GM12872 (cell line): ENCODE data around the gene GH1.

ENCODE experiments used
- TF ChIP-seq, protein P1 (sequence below): IDR thresholded peaks from 3 replicates; pipeline ENCODE4 v1.5.1; 2011; ENCODE audit warnings: low read depth, mild to moderate bottlenecking, low read length, moderate library complexity; ENCODE audit not compliant: insufficient read depth

GH1 gene

DNA sequence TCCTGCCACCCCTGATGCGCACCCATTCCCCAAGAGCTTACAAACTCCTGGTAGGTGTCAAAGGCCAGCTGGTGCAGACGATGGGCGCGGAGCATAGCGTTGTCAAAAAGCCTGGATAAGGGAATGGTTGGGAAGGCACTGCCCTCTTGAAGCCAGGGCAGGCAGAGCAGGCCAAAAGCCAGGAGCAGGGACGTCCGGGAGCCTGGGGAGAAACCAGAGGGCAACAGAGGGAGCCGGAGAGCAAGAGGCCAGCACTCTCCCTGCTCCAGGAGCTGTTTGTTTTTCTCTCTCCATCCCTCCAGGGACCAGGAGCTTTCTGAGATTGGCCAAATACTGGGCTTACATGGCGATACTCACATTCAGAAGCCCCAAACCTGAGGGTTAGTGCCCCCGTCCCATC is 334 bp downstream of the GH1 start:
- TF ChIP-seq, protein P1, sequence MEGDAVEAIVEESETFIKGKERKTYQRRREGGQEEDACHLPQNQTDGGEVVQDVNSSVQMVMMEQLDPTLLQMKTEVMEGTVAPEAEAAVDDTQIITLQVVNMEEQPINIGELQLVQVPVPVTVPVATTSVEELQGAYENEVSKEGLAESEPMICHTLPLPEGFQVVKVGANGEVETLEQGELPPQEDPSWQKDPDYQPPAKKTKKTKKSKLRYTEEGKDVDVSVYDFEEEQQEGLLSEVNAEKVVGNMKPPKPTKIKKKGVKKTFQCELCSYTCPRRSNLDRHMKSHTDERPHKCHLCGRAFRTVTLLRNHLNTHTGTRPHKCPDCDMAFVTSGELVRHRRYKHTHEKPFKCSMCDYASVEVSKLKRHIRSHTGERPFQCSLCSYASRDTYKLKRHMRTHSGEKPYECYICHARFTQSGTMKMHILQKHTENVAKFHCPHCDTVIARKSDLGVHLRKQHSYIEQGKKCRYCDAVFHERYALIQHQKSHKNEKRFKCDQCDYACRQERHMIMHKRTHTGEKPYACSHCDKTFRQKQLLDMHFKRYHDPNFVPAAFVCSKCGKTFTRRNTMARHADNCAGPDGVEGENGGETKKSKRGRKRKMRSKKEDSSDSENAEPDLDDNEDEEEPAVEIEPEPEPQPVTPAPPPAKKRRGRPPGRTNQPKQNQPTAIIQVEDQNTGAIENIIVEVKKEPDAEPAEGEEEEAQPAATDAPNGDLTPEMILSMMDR: no peak

DNA sequence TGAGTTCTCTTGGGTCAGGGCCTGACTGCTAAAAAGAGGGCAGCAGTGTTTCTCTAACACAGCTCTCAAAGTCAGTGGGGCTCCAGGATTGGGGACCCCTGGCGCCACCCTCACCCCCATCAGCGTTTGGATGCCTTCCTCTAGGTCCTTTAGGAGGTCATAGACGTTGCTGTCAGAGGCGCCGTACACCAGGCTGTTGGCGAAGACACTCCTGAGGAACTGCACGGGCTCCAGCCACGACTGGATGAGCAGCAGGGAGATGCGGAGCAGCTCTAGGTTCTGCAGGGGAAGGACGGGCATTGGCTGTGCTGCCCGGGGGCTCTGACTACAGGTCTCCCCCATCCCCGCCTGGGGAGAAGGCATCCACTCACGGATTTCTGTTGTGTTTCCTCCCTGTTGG is 993 bp downstream of the GH1 start:
- TF ChIP-seq, protein P1: no peak

DNA sequence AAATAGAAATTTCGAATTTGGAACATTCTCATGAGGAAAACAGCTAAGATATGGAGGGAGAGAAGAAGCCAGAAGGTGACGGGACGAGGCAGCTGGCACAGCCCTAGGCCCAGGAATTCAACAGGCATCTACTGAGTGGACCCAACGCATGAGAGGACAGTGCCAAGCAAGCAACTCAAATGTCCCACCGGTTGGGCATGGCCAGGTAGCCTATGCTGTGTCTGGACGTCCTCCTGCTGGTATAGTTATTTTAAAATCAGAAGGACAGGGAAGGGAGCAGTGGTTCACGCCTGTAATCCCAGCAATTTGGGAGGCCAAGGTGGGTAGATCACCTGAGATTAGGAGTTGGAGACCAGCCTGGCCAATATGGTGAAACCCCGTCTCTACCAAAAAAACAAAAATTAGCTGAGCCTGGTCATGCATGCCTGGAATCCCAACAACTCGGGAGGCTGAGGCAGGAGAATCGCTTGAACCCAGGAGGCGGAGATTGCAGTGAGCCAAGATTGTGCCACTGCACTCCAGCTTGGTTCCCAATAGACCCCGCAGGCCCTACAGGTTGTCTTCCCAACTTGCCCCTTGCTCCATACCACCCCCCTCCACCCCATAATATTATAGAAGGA is 2.0 kb downstream of the GH1 start:
- TF ChIP-seq, protein P1: no peak

DNA sequence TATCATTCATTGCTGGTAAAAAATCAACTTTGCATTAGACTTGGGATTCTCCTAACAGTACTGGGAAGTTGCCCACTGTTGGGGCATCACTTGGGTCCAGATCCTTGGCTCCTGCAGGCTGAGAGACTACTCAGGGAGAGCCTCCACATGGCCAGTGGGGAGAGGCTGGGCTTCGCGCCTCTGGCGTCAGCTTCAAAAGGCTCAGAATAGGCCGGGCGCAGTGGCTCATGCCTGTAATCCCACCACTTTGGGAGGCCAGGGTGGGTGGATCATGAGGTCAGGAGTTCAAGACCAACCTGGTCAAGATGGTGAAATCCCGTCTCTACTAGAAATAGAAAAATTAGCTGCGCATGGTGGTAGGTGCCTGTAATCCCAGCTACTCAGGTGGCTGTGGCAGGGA is 4.2 kb downstream of the GH1 start:
- TF ChIP-seq, protein P1: no peak

DNA sequence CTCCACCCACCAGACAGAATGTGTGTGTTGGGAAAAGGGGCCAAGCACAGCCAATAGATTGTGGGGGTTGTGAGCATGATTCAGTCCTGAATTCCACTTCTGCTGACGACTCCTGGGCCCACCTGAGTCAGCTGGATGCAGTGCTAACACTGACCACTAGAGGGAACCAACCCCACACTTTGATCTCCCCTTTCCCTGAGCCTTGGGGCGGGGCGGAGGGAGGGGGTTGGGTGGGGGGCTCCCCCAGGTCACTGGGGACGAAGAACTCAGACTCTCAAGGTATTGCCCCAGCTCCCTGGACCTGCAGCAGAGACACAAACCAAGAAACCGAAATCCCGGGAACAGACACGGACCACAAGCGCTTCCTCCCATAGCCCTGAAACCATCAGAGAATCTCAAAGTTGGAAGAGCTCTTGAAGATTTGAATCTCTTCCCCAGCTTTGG is 7.0 kb downstream of the GH1 start:
- TF ChIP-seq, protein P1: peak; percentile 82

DNA sequence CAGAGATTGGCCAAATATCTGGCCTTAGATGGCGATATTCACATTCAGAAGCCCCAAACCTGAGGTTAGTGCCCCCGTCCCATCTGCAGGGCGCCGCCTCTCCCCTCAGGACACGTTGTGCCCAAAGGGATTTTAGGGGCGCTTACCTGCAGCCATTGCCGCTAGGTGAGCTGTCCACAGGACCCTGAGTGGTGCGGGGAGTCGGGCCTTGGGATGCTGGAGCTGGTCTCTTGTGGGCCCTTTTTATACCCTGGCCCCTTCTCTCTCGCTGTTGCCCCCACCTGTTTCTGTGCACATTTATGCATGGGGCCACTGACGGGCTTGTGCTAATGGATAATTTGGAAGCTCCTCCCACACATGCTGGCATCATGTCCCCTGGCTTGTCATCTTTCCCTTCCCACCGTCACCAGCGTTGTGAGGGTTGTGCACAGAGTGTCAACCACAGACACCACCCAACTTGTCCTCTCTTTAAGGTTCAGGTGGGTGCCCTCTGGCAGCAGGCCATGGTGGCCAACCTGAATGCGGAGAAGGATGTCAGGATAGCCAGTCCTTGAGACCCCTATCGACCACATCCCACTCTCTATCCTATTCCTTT is 7.5 kb downstream of the GH1 start, which contains the start of gene CSHL1:
Gene CSHL1 (minus strand): TSS at position 218 of the 595 bp plus-strand sequence. CDS start 62 bp downstream, at position 156.
- TF ChIP-seq, protein P1: no peak

DNA sequence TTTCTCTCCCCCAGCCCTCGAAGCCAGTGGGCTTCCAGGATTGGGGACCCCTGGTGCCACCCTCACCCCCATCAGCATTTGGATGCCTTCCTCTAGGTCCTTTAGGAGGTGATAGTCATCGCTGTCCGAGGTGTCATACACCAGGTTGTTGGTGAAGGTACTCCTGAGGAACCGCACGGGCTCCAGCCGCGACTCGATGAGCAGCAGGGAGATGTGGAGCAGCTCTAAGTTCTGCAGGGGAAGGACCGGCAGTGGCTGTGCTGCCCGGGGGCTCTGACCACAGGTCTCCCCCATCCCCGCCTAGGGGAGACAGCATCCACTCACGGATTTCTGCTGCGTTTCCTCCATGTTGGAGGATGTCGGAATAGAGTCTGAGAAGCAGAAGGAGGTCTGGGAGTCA is 8.5 kb downstream of the GH1 start:
- TF ChIP-seq, protein P1: no peak
